IPS-18c (cell line): ENCODE data around the gene ADRA2B.
"Not testable (repeated sequence)": the region's sequence is repeated elsewhere in the genome, so short reads cannot be mapped to it uniquely, and the experiment has no call there.

Experiments
- H3K4me3 ChIP-seq: 2 replicates; pipeline ENCODE4 v1.7.0; 2013; ENCODE audit warnings: low read depth, mild to moderate bottlenecking, low read length, moderate library complexity; ENCODE audit not compliant: insufficient read depth
- H3K9me3 ChIP-seq: one replicate; pipeline ENCODE4 v1.6.1; 2013; ENCODE audit warnings: mild to moderate bottlenecking, low read length, moderate library complexity; ENCODE audit not compliant: control insufficient read depth, insufficient read depth

ADRA2B gene

DNA sequence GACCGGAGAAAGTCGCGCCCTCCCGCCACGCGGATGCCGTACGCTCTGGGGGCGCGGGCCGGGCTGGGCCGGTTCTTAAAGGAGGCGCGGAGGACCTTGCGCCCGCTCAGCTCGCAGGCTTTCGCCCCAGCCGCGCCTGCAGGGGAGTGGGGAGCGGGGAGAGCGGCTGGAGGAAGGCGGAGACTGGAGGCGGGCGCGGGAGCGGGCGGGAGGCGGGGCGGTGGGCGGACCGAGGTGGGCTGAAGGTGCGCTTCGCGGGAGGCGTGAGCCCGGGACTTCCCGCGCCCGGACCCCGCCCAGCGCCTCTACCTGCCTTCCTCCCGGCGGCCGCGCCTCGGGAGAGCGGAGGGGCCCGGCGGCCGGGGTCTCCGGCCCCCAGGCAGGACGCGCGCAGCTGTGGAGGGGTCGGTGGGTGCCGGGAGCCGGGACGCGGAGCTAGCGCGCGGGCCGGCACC is at the start of gene ADRA2B:
ADRA2B (minus strand) TSS at position 148 of the 455 bp plus-strand sequence. CDS start 422 bp downstream, outside the sequence.
- Histone ChIP-seq H3K9me3 (peaks cover 2% of the 10 kb centered on the region), H3K4me3 (peak within 1 kb of the TSS; percentile 69)

GRCh38 chr2:96164459-96165184 is 48.3 kb upstream of the ADRA2B start:
- no peak overlapping the region for H3K4me3 ChIP-seq
- no peaks in the 10 kb centered on the region for H3K9me3 ChIP-seq

GRCh38 chr2:96163768-96164429 is 47.5 kb upstream of the ADRA2B start:
- H3K4me3 ChIP-seq = no peak overlapping the region
- no peaks in the 10 kb centered on the region for H3K9me3 ChIP-seq

DNA sequence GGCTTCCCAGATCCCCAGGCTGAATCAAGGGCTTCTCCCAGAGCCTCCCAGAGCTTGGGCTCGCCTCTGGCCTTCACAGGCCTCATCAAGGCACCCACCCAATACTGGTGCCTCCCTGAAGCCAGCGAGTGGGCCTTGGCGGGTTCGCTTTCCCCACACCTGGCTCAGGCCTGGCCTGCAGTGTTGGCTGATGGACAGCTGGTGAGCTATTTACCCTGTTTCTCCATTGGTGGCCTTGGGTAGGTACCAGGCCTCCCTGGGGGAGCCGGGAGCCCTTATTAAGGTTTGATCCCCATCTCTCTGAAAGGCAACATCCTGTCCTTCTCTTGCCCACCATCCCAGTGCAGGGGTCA is 47.0 kb upstream of the ADRA2B start:
- H3K4me3 ChIP-seq = no peak overlapping the region

DNA sequence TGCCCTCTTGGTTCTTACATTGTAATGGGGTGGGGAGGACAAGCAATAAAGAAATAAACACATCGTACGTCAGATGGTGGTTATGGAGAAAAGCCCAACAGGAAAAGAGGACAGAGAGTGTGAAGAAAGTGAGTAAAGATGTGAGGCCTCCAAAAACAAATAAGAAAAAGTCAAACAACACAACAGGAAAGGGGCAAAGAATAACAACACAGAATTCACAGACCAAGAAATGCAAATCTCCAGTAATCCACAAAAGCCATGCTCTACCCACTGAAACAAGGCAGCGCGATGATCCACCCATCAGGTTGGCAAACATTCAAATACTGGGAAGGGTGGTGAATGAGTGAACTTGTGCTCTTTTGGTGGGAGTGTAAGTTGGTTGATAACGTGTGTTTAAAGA is 45.5 kb upstream of the ADRA2B start:
- Histone ChIP-seq H3K4me3 (no peak overlapping the region), H3K9me3 (no peaks in the 10 kb centered on the region)

More for the DNA sequence above, 47.0 kb upstream of the ADRA2B start:
- no peaks in the 10 kb centered on the region for H3K9me3 ChIP-seq

DNA sequence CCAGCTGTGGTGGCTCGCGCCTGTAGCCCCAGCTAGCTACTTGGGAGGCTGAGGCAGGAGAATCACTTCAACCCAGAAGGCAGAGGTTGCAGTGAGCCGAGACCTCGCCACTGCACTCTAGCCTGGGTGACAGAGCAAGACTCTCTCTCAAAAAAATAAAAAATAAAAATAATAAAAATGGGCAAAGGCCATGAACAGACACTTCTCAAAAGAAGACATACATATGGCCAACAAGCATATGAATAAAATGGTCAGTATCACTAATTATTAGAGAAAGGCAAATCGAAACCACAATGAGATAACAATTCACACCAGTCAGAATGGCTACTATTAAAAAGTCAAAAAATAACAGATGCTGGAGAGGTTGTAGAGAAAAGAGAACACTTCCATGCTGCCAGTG is 44.0 kb upstream of the ADRA2B start:
- not testable (repeated sequence) for H3K9me3 ChIP-seq, H3K4me3 ChIP-seq

GRCh38 chr2:96159084-96159830 is 42.9 kb upstream of the ADRA2B start:
- H3K4me3 ChIP-seq = no peak overlapping the region
- H3K9me3 ChIP-seq = no peaks in the 10 kb centered on the region

- Histone ChIP-seq H3K4me3 (no peak overlapping the region), H3K9me3 (no peaks in the 10 kb centered on the region)
Observed at GRCh38 chr2:96158554-96158940, 42.2 kb upstream of the ADRA2B start.

- no peak overlapping the region for H3K4me3 ChIP-seq
- no peaks in the 10 kb centered on the region for H3K9me3 ChIP-seq
Observed at GRCh38 chr2:96157649-96158553, 41.5 kb upstream of the ADRA2B start.

GRCh38 chr2:96156926-96157648 is 40.7 kb upstream of the ADRA2B start:
- no peaks in the 10 kb centered on the region for H3K9me3 ChIP-seq
- H3K4me3 ChIP-seq = no peak overlapping the region

GRCh38 chr2:96156011-96156820 is 39.8 kb upstream of the ADRA2B start:
- Histone ChIP-seq H3K9me3 (no peaks in the 10 kb centered on the region), H3K4me3 (no peak overlapping the region)

- no peaks in the 10 kb centered on the region for H3K9me3 ChIP-seq
- H3K4me3 ChIP-seq = no peak overlapping the region
Observed at GRCh38 chr2:96154506-96155380, 38.4 kb upstream of the ADRA2B start.

- Histone ChIP-seq H3K9me3 (peaks cover under 1% of the 10 kb centered on the region), H3K4me3 (no peak overlapping the region)
Observed at GRCh38 chr2:96153991-96154431, 37.6 kb upstream of the ADRA2B start.

DNA sequence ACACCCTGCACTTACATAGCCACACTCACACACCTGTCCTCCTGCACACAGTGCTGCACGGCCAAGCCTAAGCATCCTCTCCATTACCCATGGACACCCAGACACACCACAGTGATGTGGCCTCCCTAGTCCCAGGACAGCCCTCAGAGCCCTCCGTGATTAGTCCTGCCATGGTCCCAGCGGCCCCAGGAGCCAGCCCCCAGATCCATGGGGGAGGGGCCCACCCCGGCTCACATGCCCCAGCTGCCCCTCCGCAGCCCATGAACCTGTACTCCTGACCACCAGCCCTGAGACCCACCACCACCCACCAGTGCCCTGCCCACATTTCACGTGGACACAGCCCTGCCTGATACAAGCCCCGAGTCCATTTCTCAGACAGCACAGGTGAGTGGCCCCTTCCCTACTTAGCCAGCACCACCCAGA is 36.9 kb upstream of the ADRA2B start:
- H3K9me3 ChIP-seq = peaks cover 2% of the 10 kb centered on the region
- H3K4me3 ChIP-seq = no peak overlapping the region
